ENCODE data around the gene SLC2A11.

SLC2A11 gene

DNA sequence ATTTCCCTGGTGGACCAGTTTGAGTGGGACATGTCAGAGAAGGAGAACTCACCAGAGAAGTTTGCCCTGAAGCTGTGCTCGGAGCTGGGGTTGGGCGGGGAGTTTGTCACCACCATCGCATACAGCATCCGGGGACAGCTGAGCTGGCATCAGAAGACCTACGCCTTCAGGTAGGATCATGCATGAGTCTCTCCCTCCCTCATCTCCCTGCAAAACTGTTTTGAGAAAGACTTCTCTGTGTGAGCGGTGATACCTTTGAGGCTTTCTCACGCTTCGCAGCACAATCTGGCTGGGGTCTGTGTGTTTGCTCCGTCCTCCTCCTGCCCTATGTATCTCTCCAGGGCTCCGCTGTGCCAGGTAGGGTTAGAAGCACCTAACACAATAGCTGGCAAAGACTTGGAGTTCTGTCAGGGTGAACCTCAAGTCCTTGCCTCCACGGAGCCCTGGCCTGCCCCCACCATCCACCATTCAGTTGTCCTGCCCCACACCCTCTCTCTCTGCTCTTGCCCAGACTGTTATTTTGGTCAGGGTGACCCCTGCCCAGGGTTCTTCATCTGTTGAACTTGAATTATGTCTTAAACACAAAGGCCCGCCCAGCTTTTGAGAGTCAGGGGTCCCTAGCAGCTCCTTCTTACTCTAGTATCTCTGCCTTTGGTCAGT, 32.3 kb upstream of the SLC2A11 start:
- H3K4me3 ChIP-seq (ENCODE audit: low read depth in 1 of 2, low read length in 2 of 2), result no peak overlapping the region
- H3K27me3 ChIP-seq (ENCODE audit: low read depth, low read length), result no peaks in the 10 kb centered on the region
- no peaks in the 10 kb centered on the region for H3K4me1 ChIP-seq (ENCODE audit: control insufficient read depth in 1 of 2, insufficient read depth in 2 of 2, low read length in 2 of 2)
- no peaks in the 10 kb centered on the region for H3K9me3 ChIP-seq (ENCODE audit: control insufficient read depth in 1 of 2, low read length in 2 of 2)
- H3K27ac ChIP-seq (ENCODE audit: low read length), result no peak overlapping the region
- peaks cover 58 to 87% of the 10 kb centered on the region in 2 donors for H3K36me3 ChIP-seq (ENCODE audit: control insufficient read depth in 1 of 2, insufficient read depth in 2 of 2, low read length in 2 of 2)

DNA sequence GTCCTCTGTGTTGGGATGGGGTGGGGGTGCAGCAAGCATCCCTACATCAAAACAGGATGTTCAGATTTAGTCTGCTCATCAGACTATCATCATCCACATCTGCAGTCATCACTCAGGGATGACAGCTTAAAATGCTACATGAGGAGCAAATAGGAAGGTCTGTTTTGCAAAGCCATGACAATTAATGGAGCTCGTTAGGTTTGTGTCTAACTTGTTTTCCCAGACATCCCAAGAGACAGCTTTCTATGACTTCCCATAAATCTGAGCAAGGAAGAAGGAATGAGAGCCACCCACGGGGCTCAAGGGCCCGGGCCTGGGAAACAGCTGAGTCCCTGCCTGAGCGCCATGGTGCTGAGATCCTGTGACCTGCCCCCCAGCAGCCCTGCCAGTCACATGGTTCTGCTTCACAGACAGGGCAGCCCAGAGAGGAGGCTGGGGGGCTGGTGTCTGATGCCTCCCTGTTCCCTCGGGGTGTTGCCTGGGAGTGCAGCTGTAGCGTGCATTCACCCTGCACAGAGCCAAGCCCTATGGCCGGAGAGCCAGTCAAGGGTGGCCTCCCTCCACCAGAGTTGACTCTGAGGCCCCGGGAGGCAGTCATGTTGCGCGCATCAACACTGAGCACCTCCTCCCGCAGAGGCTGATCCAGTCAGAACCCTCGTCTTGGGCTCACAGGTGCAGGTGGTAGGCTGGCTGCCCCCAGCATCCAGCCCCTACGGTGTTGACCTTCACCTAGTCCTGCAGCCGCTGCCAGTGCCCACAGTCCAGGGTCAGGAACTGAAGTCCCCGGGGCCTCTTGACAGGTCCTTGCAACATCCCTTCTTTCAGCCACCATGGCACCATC, 30.9 kb upstream of the SLC2A11 start:
- H3K36me3 ChIP-seq (ENCODE audit: control insufficient read depth in 1 of 2, insufficient read depth in 2 of 2, low read length in 2 of 2), result peaks cover 49 to 76% of the 10 kb centered on the region in 2 donors
- no peaks in the 10 kb centered on the region for H3K27me3 ChIP-seq (ENCODE audit: low read depth, low read length)
- no peaks in the 10 kb centered on the region for H3K9me3 ChIP-seq (ENCODE audit: control insufficient read depth in 1 of 2, low read length in 2 of 2)
- no peak overlapping the region for H3K4me3 ChIP-seq (ENCODE audit: low read depth in 1 of 2, low read length in 2 of 2)
- H3K27ac ChIP-seq (ENCODE audit: low read length), result no peak overlapping the region
- no peaks in the 10 kb centered on the region for H3K4me1 ChIP-seq (ENCODE audit: control insufficient read depth in 1 of 2, insufficient read depth in 2 of 2, low read length in 2 of 2)

DNA sequence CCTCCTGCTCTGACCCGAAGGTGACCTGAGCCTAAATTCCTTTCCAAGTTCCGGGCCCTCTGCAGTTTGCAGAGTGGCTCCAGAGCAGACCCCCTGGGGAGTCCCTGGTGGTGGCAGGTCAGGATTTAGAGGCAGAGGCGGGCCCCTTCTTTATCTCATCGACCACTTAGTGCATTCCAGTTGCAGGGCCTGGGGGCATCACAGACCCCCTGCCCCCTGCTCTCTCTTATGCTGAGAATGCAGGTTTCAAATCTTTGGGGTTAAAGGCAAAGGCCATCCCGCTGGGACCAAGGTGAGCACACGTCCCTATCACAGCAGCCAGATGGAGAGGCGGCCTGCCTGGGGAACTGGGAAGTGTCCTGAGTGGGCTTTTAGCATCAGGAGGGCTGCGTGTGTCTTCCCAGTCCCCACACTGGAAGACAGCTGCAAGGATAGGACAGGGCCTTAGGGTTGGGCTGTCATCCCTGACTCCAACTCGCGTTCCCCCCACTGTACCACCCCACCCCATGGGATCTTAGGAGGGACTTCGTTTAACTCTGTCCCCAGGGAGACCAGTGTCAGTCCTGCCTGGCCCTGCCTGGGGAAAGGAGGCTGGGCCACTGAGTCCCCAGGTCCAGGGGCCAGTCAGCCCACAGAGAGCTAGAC, 30.2 kb upstream of the SLC2A11 start:
- no peak overlapping the region for H3K4me3 ChIP-seq (ENCODE audit: low read depth in 1 of 2, low read length in 2 of 2)
- H3K27ac ChIP-seq (ENCODE audit: low read length), result no peak overlapping the region

DNA sequence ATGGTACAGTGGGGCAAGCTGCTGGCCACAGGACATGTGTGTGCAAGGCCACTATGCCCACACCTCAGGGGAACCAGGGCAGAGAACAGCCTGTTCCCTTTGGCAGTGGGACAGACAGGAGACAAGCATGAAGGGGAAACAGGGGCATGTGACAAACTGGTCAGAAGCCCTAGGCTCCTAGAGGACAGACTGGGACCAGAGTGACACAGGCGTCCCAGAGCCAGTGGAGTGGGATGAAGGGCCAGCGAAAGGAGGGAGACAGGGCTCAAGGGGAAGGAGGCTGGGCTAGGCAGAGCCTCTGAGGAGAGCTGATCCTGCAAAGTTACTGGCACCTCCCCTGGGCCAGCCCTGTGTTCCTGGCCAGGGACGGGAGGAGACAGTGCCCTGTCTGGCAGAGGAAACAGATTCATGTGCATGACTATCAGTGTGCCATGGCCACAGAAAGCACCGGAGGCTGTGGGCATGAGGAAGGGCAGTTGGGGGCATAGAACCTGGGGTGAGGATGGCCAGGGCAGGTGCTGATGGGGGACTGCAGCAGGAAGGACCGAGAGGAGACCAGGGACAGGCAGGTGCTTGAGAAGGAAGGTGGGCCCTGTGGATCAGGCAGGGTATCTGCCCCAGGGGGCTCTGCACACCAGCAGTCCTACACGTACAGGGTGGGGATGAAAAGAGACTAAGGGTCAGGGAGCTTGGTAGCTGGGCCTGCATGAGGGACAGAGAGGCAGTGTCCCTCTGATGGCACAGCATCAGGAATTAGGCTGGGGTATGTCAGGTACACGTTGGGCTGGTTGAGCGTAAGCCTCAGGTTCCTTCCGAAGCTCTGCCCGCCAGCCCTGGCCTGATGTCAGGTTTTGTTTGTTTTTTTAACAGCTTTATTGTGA, 28.6 kb upstream of the SLC2A11 start:
- H3K4me1 ChIP-seq (ENCODE audit: control insufficient read depth in 1 of 2, insufficient read depth in 2 of 2, low read length in 2 of 2), result no peaks in the 10 kb centered on the region
- no peak overlapping the region for H3K4me3 ChIP-seq (ENCODE audit: low read depth in 1 of 2, low read length in 2 of 2)
- H3K27me3 ChIP-seq (ENCODE audit: low read depth, low read length), result no peaks in the 10 kb centered on the region
- H3K9me3 ChIP-seq (ENCODE audit: control insufficient read depth in 1 of 2, low read length in 2 of 2), result no peaks in the 10 kb centered on the region
- H3K27ac ChIP-seq (ENCODE audit: low read length), result no peak overlapping the region
- H3K36me3 ChIP-seq (ENCODE audit: control insufficient read depth in 1 of 2, insufficient read depth in 2 of 2, low read length in 2 of 2), result peaks cover 43 to 76% of the 10 kb centered on the region in 2 donors

More for the DNA sequence above, 30.2 kb upstream of the SLC2A11 start:
- Histone ChIP-seq H3K9me3 (ENCODE audit: control insufficient read depth in 1 of 2, low read length in 2 of 2) (no peaks in the 10 kb centered on the region), H3K27me3 (ENCODE audit: low read depth, low read length) (no peaks in the 10 kb centered on the region), H3K4me1 (ENCODE audit: control insufficient read depth in 1 of 2, insufficient read depth in 2 of 2, low read length in 2 of 2) (no peaks in the 10 kb centered on the region), H3K36me3 (ENCODE audit: control insufficient read depth in 1 of 2, insufficient read depth in 2 of 2, low read length in 2 of 2) (peaks cover 43 to 71% of the 10 kb centered on the region in 2 donors)

DNA sequence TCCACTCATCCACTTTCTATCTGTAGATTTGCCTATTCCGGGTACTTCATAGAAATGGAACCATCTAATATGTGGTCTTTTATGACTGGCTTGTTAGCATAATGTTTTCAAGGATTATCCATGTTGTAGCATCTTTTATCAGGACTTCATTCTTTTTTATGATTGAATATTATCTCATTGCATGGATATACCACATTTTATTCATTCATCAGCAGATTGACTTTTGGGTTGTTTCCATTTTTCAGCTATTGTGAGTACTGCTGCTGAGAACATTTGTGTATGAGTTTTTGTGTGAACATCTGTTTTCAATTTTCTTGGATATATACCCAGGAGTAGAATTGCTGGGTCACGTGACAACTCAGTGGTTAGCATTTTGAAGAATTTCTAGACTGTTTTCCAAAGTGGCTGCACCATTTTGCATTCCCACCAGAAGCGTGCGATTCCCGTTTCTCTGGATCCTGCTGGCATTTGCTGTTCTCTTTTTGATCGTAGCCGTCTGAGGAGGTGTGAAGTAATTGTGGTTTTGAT, 27.8 kb upstream of the SLC2A11 start:
- Histone ChIP-seq H3K36me3 (ENCODE audit: control insufficient read depth in 1 of 2, insufficient read depth in 2 of 2, low read length in 2 of 2) (peaks cover 42 to 73% of the 10 kb centered on the region in 2 donors), H3K4me3 (ENCODE audit: low read depth in 1 of 2, low read length in 2 of 2) (no peak overlapping the region), H3K4me1 (ENCODE audit: control insufficient read depth in 1 of 2, insufficient read depth in 2 of 2, low read length in 2 of 2) (no peaks in the 10 kb centered on the region), H3K9me3 (ENCODE audit: control insufficient read depth in 1 of 2, low read length in 2 of 2) (no peaks in the 10 kb centered on the region), H3K27ac (ENCODE audit: low read length) (no peak overlapping the region), H3K27me3 (ENCODE audit: low read depth, low read length) (no peaks in the 10 kb centered on the region)

DNA sequence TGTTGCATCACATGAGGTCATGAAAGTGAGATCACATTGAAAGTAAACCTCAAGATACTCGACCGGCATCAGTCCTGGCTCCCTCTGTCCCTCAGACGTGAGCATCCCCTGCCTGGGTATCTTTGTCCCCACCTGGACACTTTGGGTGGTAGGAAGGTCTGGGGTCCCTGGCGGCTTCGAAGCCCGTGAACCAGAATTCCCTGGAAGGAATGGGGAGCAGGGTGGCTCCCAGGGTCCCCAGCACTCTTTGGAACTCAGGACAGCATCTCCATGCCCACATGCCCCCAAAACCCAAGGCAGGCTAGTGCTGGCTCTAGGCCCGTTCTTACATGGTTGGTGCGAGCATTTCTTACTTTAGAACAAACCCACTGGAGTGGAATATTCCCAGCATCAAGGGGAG, 26.4 kb upstream of the SLC2A11 start:
- Histone ChIP-seq H3K27me3 (ENCODE audit: low read depth, low read length) (no peaks in the 10 kb centered on the region), H3K27ac (ENCODE audit: low read length) (no peak overlapping the region), H3K4me1 (ENCODE audit: control insufficient read depth in 1 of 2, insufficient read depth in 2 of 2, low read length in 2 of 2) (no peaks in the 10 kb centered on the region), H3K9me3 (ENCODE audit: control insufficient read depth in 1 of 2, low read length in 2 of 2) (no peaks in the 10 kb centered on the region), H3K36me3 (ENCODE audit: control insufficient read depth in 1 of 2, insufficient read depth in 2 of 2, low read length in 2 of 2) (peaks cover 38 to 73% of the 10 kb centered on the region in 2 donors), H3K4me3 (ENCODE audit: low read depth in 1 of 2, low read length in 2 of 2) (no peak overlapping the region)

DNA sequence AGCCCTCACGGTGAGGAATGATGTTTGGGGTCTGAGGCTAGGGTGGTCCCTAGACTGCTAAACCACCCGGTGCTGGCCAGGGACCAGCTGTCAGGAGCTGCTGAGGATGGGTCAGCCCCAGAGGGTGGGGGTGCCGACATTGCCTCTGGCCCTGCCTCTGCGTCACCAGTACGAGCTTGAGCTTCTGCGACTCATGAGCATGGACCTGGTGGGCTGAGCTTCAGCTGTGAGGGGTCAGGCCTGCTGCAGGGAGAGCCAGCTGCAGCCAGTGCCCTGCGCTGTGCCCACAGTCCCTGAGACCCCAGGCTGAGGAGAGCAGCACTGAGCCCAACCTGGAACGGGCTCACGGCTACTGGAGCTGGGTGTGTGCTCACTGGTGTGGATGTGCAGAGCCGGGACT, 25.9 kb upstream of the SLC2A11 start:
- Histone ChIP-seq H3K27me3 (ENCODE audit: low read depth, low read length) (no peaks in the 10 kb centered on the region), H3K9me3 (ENCODE audit: control insufficient read depth in 1 of 2, low read length in 2 of 2) (no peaks in the 10 kb centered on the region), H3K36me3 (ENCODE audit: control insufficient read depth in 1 of 2, insufficient read depth in 2 of 2, low read length in 2 of 2) (peaks cover 38 to 69% of the 10 kb centered on the region in 2 donors), H3K4me3 (ENCODE audit: low read depth in 1 of 2, low read length in 2 of 2) (no peak overlapping the region), H3K4me1 (ENCODE audit: control insufficient read depth in 1 of 2, insufficient read depth in 2 of 2, low read length in 2 of 2) (no peaks in the 10 kb centered on the region), H3K27ac (ENCODE audit: low read length) (no peak overlapping the region)

DNA sequence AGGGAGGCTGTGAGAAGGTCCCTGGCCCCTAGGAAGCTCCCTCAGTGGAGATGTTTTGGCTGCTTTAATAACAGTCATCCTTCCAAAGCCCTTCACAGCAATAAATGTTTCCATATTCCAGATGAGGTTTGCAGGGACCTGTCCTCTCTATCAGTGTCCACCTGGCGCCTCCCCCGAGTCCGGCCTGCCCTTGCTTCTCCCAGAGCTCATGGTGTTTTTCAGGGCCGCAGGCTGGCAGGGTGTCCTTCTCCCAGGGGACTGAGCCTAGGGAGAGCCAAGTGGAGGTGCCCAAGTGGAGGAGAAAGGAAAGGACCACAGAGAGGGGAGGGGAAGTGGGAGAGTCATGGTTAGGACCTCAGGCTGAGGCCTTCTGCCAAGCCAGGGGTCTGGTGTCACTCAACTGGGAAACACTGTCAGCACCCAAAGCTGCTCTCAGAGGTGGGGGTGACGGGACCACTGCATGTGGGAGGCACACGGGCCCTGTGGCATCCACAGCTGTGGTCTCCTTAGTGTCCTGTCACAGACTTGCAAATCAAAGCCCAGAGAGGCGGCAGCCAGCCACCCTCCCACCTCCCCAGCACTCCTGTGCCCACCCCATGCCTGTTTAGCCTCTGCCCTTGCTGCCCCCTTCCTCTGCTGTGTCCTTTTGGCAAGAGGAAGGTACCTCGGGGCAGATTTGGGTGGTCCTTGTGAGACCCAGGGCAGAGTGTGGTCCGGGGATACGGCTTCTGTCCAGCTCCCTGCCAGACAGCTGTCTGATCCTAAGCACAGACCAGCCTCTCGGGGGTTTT, 25.3 kb upstream of the SLC2A11 start:
- peaks cover 38 to 63% of the 10 kb centered on the region in 2 donors for H3K36me3 ChIP-seq (ENCODE audit: control insufficient read depth in 1 of 2, insufficient read depth in 2 of 2, low read length in 2 of 2)
- no peaks in the 10 kb centered on the region for H3K9me3 ChIP-seq (ENCODE audit: control insufficient read depth in 1 of 2, low read length in 2 of 2)
- H3K4me1 ChIP-seq (ENCODE audit: control insufficient read depth in 1 of 2, insufficient read depth in 2 of 2, low read length in 2 of 2), result no peaks in the 10 kb centered on the region
- H3K27ac ChIP-seq (ENCODE audit: low read length), result no peak overlapping the region
- H3K27me3 ChIP-seq (ENCODE audit: low read depth, low read length), result no peaks in the 10 kb centered on the region
- H3K4me3 ChIP-seq (ENCODE audit: low read depth in 1 of 2, low read length in 2 of 2), result no peak overlapping the region

DNA sequence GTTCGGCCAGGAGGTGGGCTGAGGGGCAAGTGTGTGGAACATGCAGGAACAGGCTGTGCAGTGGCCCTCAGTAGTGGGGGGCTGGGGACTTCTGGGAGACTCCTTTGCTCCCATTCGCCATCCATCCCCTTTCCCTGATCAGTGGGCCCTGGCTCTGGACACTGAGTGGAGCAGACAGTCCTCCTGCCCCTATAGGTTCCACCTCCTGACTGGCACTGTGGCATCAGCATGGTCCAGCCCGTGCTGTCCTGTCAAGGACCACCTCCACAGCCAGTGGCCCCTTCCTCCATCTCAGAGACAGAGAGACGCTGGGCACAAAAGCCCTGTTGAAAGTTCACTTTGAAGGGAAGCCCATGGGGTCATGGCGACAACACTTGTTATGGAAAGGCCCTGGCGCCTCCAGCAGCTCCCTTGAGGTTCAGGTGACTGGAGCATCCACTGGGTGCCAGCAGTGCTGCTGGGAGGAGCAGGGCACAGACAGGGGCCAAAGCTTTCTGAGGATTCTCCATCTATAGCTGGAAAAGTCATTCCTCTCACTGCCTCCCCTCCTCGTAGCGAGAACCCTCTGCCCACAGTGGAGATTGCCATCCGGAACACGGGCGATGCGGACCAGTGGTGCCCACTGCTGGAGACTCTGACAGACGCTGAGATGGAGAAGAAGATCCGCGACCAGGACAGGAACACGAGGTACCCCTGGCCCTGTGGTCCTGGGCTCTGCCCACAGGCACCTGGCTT, 24.5 kb upstream of the SLC2A11 start:
- Histone ChIP-seq H3K27ac (ENCODE audit: low read length) (no peak overlapping the region), H3K9me3 (ENCODE audit: control insufficient read depth in 1 of 2, low read length in 2 of 2) (no peaks in the 10 kb centered on the region), H3K4me3 (ENCODE audit: low read depth in 1 of 2, low read length in 2 of 2) (no peak overlapping the region), H3K4me1 (ENCODE audit: control insufficient read depth in 1 of 2, insufficient read depth in 2 of 2, low read length in 2 of 2) (peaks cover 0 to 2% of the 10 kb centered on the region in 2 donors), H3K36me3 (ENCODE audit: control insufficient read depth in 1 of 2, insufficient read depth in 2 of 2, low read length in 2 of 2) (peaks cover 38 to 58% of the 10 kb centered on the region in 2 donors), H3K27me3 (ENCODE audit: low read depth, low read length) (no peaks in the 10 kb centered on the region)

DNA sequence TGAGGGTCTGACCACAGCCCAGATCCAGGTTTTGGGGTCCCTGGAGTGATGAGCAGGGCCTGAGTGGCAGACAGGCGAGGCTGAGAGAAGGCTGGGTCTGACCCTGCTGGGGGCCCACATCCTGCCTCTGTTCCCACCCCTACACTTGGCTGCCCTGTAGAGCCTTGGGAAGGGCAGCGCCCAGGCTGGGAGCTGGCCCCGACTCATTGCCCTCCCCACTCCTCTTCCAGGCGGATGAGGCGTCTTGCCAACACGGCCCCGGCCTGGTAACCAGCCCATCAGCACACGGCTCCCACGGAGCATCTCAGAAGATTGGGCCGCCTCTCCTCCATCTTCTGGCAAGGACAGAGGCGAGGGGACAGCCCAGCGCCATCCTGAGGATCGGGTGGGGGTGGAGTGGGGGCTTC, 23.8 kb upstream of the SLC2A11 start:
- no peak overlapping the region for H3K4me3 ChIP-seq (ENCODE audit: low read depth in 1 of 2, low read length in 2 of 2)
- H3K27me3 ChIP-seq (ENCODE audit: low read depth, low read length), result no peaks in the 10 kb centered on the region
- H3K9me3 ChIP-seq (ENCODE audit: control insufficient read depth in 1 of 2, low read length in 2 of 2), result no peaks in the 10 kb centered on the region
- peaks cover 33 to 52% of the 10 kb centered on the region in 2 donors for H3K36me3 ChIP-seq (ENCODE audit: control insufficient read depth in 1 of 2, insufficient read depth in 2 of 2, low read length in 2 of 2)
- no peak overlapping the region for H3K27ac ChIP-seq (ENCODE audit: low read length)
- H3K4me1 ChIP-seq (ENCODE audit: control insufficient read depth in 1 of 2, insufficient read depth in 2 of 2, low read length in 2 of 2), result peaks cover 0 to 8% of the 10 kb centered on the region in 2 donors

Measured in muscle layer of duodenum (tissue), 2 donors.